HCT116 (cell line): Measurements from ENCODE around the gene PRKAA2. TPM values are rescaled to one million over a fixed set of nuclear protein-coding genes. Genes with fewer than 3 reads are reported as not detected.

Source experiments
- ATAC-seq: fragments of 200-7000 bp; cut with Tn5 transposase; 2 replicates; pipeline ENCODE4 v1.9.1; 2020; ENCODE audit warnings: mild to moderate bottlenecking, moderate library complexity
- BruUV-seq: library from RNA; stranded (reverse); fragments of 400-500 nt; replicated peaks from 2 replicates; lab custom pipeline; 2021; lab: Mats Ljungman, UMichigan
- CTCF ChIA-PET: fragments of 300-600 bp; sonication (Branson Sonifier 250); formaldehyde crosslinking; loops from one replicate; lab custom pipeline; 2021; ENCODE audit warnings: antibody characterized with exemption; lab: Charles Lee
- POLR2A ChIA-PET: fragments of 300-600, 350-600 bp; sonication (Branson Sonifier 250); formaldehyde crosslinking; loops from one replicate; lab custom pipeline; 2021; ENCODE audit warnings: antibody characterized with exemption; lab: Charles Lee
- RAD21 ChIA-PET, 2 experiments: fragments of 300-600 bp; sonication (Branson Sonifier 250); formaldehyde crosslinking; loops; one replicate each; lab custom pipeline; 2023; ENCODE audit warnings: low total read pairs in 2 of 2; ENCODE audit not compliant: uncharacterized antibody in 2 of 2, unreplicated experiment in 2 of 2, low non-redundant PET in 1 of 2; lab: Charles Lee
- DNase-seq: peaks from one replicate; pipeline ENCODE4 v3.0.0-alpha.2; 2010; ENCODE audit warnings: low read depth, low spot score
- H2AFZ ChIP-seq: fragments of 200-600 bp; shearing (Covaris generic), sonication (generic); 2 replicates; pipeline ENCODE4 v1.6.1; 2017; ENCODE audit warnings: low read depth, mixed run types, mixed read lengths, antibody characterized with exemption, low read length; ENCODE audit not compliant: poor library complexity, severe bottlenecking
- H3K27ac ChIP-seq: 2 replicates; pipeline ENCODE4 v1.5.1; 2012; ENCODE audit warnings: low read depth, low read length
- H3K27me3 ChIP-seq: fragments of 200-600 bp; sonication (generic); 2 replicates; pipeline ENCODE4 v1.6.1; 2016; ENCODE audit warnings: mixed run types, low read length, mixed read lengths; ENCODE audit not compliant: insufficient read depth
- H3K36me3 ChIP-seq, 2 experiments: fragments of 200-500 bp in 1 of 2; fragments of 200-600 bp in 1 of 2; sonication (Bioruptor generic) in 1 of 2; sonication (generic) in 1 of 2; 2 replicates each; pipeline versions ENCODE4 v1.5.1 to v1.6.1; 2014 to 2016; ENCODE audit warnings: low read length in 2 of 2, inconsistent platforms in 1 of 2, mixed read lengths in 1 of 2, mixed run types in 1 of 2; ENCODE audit not compliant: insufficient read depth in 2 of 2, control insufficient read depth in 1 of 2
- H3K4me1 ChIP-seq, 2 experiments: fragments of 200-600 bp in 1 of 2; sonication (generic) in 1 of 2; 2 replicates each; pipeline versions ENCODE4 v1.5.1 to v1.6.1; 2012 to 2017; ENCODE audit warnings: low read length in 2 of 2, inconsistent platforms in 1 of 2, mild to moderate bottlenecking in 1 of 2, mixed read lengths in 1 of 2, mixed run types in 1 of 2, moderate library complexity in 1 of 2; ENCODE audit not compliant: insufficient read depth in 2 of 2, control insufficient read depth in 1 of 2
- H3K4me2 ChIP-seq: fragments of 200-600 bp; sonication (generic); 2 replicates; pipeline ENCODE4 v1.6.1; 2017; ENCODE audit warnings: mixed run types, low read length, mixed read lengths
- H3K4me3 ChIP-seq, 2 experiments: fragments of 200-600 bp in 1 of 2; sonication (generic) in 1 of 2; replicated peaks in 1 of 2; 2 replicates each; pipeline ENCODE4 v1.5.1; 2011 to 2016; ENCODE audit warnings: low read length in 2 of 2, control low read depth in 1 of 2, low read depth in 1 of 2, mild to moderate bottlenecking in 1 of 2, mixed read lengths in 1 of 2, mixed run types in 1 of 2
- H3K79me2 ChIP-seq: fragments of 200-600 bp; sonication (generic); 2 replicates; pipeline ENCODE4 v1.6.1; 2017; ENCODE audit warnings: mild to moderate bottlenecking, mixed run types, low read length, moderate library complexity, mixed read lengths; ENCODE audit not compliant: insufficient read depth
- H3K9ac ChIP-seq: fragments of 200-600 bp; sonication (generic); 2 replicates; pipeline ENCODE4 v1.6.1; 2016; ENCODE audit warnings: low read length, mixed read lengths
- H3K9me2 ChIP-seq: fragments of 200-600 bp; sonication (generic), shearing (Covaris generic); 2 replicates; pipeline ENCODE4 v1.6.1; 2017; ENCODE audit warnings: mixed run types, mild to moderate bottlenecking, moderate library complexity; ENCODE audit not compliant: insufficient read depth
- H3K9me3 ChIP-seq, 2 experiments: fragments of 200-500 bp in 1 of 2; fragments of 200-600 bp in 1 of 2; sonication (Bioruptor generic) in 1 of 2; sonication (generic) in 1 of 2; 2 replicates each; pipeline ENCODE4 v1.6.1; 2014 to 2017; ENCODE audit warnings: low read length in 2 of 2, mixed read lengths in 2 of 2, inconsistent platforms in 1 of 2, low read depth in 1 of 2, mild to moderate bottlenecking in 1 of 2, mixed run types in 1 of 2, moderate library complexity in 1 of 2; ENCODE audit not compliant: control insufficient read depth in 1 of 2, insufficient read depth in 1 of 2
- H4K20me1 ChIP-seq: fragments of 200-600 bp; sonication (generic), shearing (Covaris generic); 2 replicates; pipeline ENCODE4 v1.6.1; 2017; ENCODE audit warnings: mixed run types, mild to moderate bottlenecking, moderate library complexity; ENCODE audit not compliant: insufficient read depth
- CBX3 ChIP-seq: IDR thresholded peaks from 2 replicates; pipeline ENCODE4 v1.6.1; 2012; ENCODE audit warnings: low read depth
- CEBPB ChIP-seq: IDR thresholded peaks from 2 replicates; pipeline ENCODE4 v1.6.1; 2012; ENCODE audit warnings: low read depth
- EGR1 ChIP-seq: IDR thresholded peaks from 2 replicates; pipeline ENCODE4 v1.6.1; 2012; ENCODE audit warnings: low read depth
- ELF1 ChIP-seq: IDR thresholded peaks from 2 replicates; pipeline ENCODE4 v1.6.1; 2012; ENCODE audit warnings: low read depth, borderline replicate concordance
- EZH2 ChIP-seq: fragments of 200-600 bp; sonication (generic); IDR thresholded peaks from 2 replicates; pipeline ENCODE4 v1.6.1; 2017; ENCODE audit warnings: antibody characterized with exemption, mixed run types
- EZH2phosphoT487 ChIP-seq: fragments of 200-600 bp; IDR thresholded peaks from 2 replicates; pipeline ENCODE4 v1.6.1; 2018; ENCODE audit warnings: antibody characterized with exemption, borderline replicate concordance
- FOSL1 ChIP-seq: IDR thresholded peaks from 2 replicates; pipeline ENCODE4 v1.6.1; 2012; ENCODE audit warnings: low read depth
- JUND ChIP-seq: IDR thresholded peaks from 2 replicates; pipeline ENCODE4 v1.6.1; 2012
- POLR2A ChIP-seq: IDR thresholded peaks from 2 replicates; pipeline ENCODE4 v1.7.0; 2011; ENCODE audit warnings: borderline replicate concordance; ENCODE audit not compliant: insufficient read depth, insufficient read length; ENCODE audit errors: extremely low read depth
- SIN3A ChIP-seq: IDR thresholded peaks from 2 replicates; pipeline ENCODE4 v1.6.1; 2012; ENCODE audit warnings: low read depth
- SRF ChIP-seq: IDR thresholded peaks from 2 replicates; pipeline ENCODE4 v1.6.1; 2012; ENCODE audit warnings: low read depth
- TCF7L2 ChIP-seq: IDR thresholded peaks from 2 replicates; pipeline ENCODE4 v1.7.0; 2011; ENCODE audit warnings: borderline replicate concordance, inconsistent platforms; ENCODE audit not compliant: insufficient read depth, insufficient read length; ENCODE audit errors: extremely low read depth
- YY1 ChIP-seq: IDR thresholded peaks from 2 replicates; pipeline ENCODE4 v1.6.1; 2011; ENCODE audit warnings: low read length, low read depth, moderate library complexity, mild to moderate bottlenecking; ENCODE audit not compliant: insufficient replicate concordance; ENCODE audit errors: extremely low read depth
- ZFX ChIP-seq: fragments of 450-650 bp; IDR thresholded peaks from 2 replicates; pipeline ENCODE4 v1.6.1; 2017
- ZNF274 ChIP-seq: fragments of 200-500 bp; sonication (Bioruptor generic); IDR thresholded peaks from 2 replicates; pipeline ENCODE4 v1.6.1; 2014; ENCODE audit warnings: mild to moderate bottlenecking, low read depth, low read length, inconsistent platforms
- intact Hi-C: fragments of 100-400 bp; cut with micrococcal nuclease; formaldehyde crosslinking; loops from 2 replicates; pipeline ENCODE4 v1.10.0; 2022
- total RNA-seq: library from RNA; stranded (reverse); gene quantifications from one replicate; pipeline ENCODE4 v1.2.1, GENCODE V29; 2021; ENCODE audit not compliant: unreplicated experiment
- TF ChIP-seq, protein P1 (sequence below): IDR thresholded peaks from 2 replicates; pipeline ENCODE4 v1.6.1; 2011; ENCODE audit warnings: mild to moderate bottlenecking, low read length, moderate library complexity; ENCODE audit not compliant: insufficient replicate concordance; ENCODE audit errors: extremely low read depth
- TF ChIP-seq, protein P2 (sequence below), 3 experiments: fragments of 200-600 bp in 1 of 3; sonication (generic) in 1 of 3; IDR thresholded peaks in 2 of 3; conservative IDR thresholded peaks in 1 of 3; 2 replicates each; pipeline ENCODE4 v1.5.1; 2012 to 2017; ENCODE audit warnings: low read depth in 2 of 3, low read length in 2 of 3, antibody characterized with exemption in 1 of 3, borderline replicate concordance in 1 of 3, control low read depth in 1 of 3, mild to moderate bottlenecking in 1 of 3, mixed read lengths in 1 of 3, mixed run types in 1 of 3, moderate library complexity in 1 of 3; ENCODE audit not compliant: insufficient read depth in 1 of 3

The PRKAA2 gene
- total RNA-seq, 1 experiment from 2014 or later = 1.6 TPM

DNA sequence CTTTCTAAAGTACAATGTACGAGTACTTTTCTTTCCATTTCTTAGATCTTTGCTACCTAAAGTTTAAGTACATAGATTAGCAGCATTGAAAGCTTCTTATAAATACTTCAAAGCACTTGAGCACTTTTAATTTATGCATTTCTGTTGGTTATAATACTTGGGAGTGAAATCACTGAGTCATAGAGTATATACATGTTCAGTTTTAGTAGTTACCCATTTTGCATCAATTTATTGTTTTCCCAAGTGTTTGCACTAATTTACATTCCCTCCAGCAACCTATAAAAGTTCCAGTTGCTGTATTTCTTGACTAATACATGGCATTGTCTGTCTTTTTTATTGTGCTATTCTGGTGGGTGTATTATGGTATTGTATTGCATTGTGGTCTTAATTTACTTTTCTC lies 20.3 kb downstream of the PRKAA2 start:
- H3K79me2 ChIP-seq = no peaks in the 10 kb centered on the region
- H3K4me1 ChIP-seq = no peaks in the 10 kb centered on the region
- intact Hi-C loops = no loop called here
- peaks cover 9% of the 10 kb centered on the region for H3K27me3 ChIP-seq
- TF ChIP-seq CBX3 = no peak
- no peak for TF ChIP-seq POLR2A
- no peak for TF ChIP-seq FOSL1
- TF ChIP-seq TCF7L2 = no peak
- no peak for TF ChIP-seq YY1
- TF ChIP-seq EZH2phosphoT487 = no peak
- TF ChIP-seq SRF = no peak
- TF ChIP-seq EZH2 = no peak
- no peak for ATAC-seq
- H3K36me3 ChIP-seq = no peaks in the 10 kb centered on the region
- POLR2A ChIA-PET = no interaction called here
- no peak overlapping the region for H2AFZ ChIP-seq
- H4K20me1 ChIP-seq = no peaks in the 10 kb centered on the region
- DNase-seq = no peak
- H3K27ac ChIP-seq = no peak overlapping the region
- RAD21 ChIA-PET = no interaction called here
- H3K9ac ChIP-seq = no peak overlapping the region
- H3K4me3 ChIP-seq = no peak overlapping the region
- CTCF ChIA-PET = no interaction called here
- no peaks in the 10 kb centered on the region for H3K9me3 ChIP-seq
- H3K4me2 ChIP-seq = no peak overlapping the region
- no TSS peak for BruUV-seq
- no peaks in the 10 kb centered on the region for H3K9me2 ChIP-seq

DNA sequence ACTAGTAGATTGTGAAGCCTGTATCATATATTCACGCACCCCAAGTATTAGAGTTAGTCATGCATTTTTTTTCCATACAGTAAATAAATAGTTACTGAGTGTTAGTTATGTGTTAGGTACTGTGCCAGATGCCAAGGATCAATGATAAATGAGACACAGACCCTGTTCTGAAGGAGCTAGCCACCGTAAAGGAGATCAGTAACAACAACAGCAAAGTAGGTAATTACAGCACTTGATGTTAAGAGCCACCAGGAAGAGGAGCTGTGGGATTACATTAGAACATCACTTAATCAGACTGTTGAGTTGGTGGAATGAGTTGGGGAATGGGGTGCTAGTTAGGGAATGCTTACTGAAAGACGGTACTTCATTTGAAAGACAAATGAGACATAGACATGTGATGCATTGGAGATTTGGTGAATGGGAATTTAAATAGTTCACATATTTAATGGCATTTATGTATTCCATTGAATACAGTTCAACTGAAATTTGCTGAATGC lies 21.0 kb downstream of the PRKAA2 start:
- Histone ChIP-seq H2AFZ (no peak overlapping the region), H3K36me3 (no peaks in the 10 kb centered on the region), H3K9me2 (no peaks in the 10 kb centered on the region), H3K27me3 (peaks cover 14% of the 10 kb centered on the region), H4K20me1 (no peaks in the 10 kb centered on the region), H3K4me3 (no peak overlapping the region), H3K4me1 (no peaks in the 10 kb centered on the region), H3K9me3 (no peaks in the 10 kb centered on the region), H3K4me2 (no peak overlapping the region), H3K27ac (no peak overlapping the region), H3K9ac (no peak overlapping the region), H3K79me2 (no peaks in the 10 kb centered on the region)
- ATAC-seq = no peak
- ChIA-PET RAD21 (no interaction called here), CTCF (no interaction called here), POLR2A (no interaction called here)
- DNase-seq = no peak
- no peak for TF ChIP-seq ELF1
- TF ChIP-seq ZNF274 = no peak
- TF ChIP-seq, protein P1, sequence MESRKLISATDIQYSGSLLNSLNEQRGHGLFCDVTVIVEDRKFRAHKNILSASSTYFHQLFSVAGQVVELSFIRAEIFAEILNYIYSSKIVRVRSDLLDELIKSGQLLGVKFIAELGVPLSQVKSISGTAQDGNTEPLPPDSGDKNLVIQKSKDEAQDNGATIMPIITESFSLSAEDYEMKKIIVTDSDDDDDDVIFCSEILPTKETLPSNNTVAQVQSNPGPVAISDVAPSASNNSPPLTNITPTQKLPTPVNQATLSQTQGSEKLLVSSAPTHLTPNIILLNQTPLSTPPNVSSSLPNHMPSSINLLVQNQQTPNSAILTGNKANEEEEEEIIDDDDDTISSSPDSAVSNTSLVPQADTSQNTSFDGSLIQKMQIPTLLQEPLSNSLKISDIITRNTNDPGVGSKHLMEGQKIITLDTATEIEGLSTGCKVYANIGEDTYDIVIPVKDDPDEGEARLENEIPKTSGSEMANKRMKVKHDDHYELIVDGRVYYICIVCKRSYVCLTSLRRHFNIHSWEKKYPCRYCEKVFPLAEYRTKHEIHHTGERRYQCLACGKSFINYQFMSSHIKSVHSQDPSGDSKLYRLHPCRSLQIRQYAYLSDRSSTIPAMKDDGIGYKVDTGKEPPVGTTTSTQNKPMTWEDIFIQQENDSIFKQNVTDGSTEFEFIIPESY = no peak
- no peak for TF ChIP-seq SIN3A
- no peak for TF ChIP-seq FOSL1
- TF ChIP-seq, protein P2, sequence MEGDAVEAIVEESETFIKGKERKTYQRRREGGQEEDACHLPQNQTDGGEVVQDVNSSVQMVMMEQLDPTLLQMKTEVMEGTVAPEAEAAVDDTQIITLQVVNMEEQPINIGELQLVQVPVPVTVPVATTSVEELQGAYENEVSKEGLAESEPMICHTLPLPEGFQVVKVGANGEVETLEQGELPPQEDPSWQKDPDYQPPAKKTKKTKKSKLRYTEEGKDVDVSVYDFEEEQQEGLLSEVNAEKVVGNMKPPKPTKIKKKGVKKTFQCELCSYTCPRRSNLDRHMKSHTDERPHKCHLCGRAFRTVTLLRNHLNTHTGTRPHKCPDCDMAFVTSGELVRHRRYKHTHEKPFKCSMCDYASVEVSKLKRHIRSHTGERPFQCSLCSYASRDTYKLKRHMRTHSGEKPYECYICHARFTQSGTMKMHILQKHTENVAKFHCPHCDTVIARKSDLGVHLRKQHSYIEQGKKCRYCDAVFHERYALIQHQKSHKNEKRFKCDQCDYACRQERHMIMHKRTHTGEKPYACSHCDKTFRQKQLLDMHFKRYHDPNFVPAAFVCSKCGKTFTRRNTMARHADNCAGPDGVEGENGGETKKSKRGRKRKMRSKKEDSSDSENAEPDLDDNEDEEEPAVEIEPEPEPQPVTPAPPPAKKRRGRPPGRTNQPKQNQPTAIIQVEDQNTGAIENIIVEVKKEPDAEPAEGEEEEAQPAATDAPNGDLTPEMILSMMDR (IDR thresholded peaks at IDR 0.05 in 2 of 3, conservative IDR thresholded peaks at IDR 0.05 in 1 of 3; ENCODE audit: borderline replicate concordance in 1 of 3, insufficient read depth in 1 of 3, low read depth in 2 of 3, low read length in 2 of 3) = no peak
- no peak for TF ChIP-seq EZH2
- TF ChIP-seq POLR2A = no peak
- TF ChIP-seq JUND = no peak
- TF ChIP-seq ZFX = no peak
- TF ChIP-seq EGR1 = no peak
- no peak for TF ChIP-seq SRF
- TF ChIP-seq EZH2phosphoT487 = no peak
- TF ChIP-seq CBX3 = no peak
- no peak for TF ChIP-seq CEBPB
- no TSS peak for BruUV-seq
- intact Hi-C loops = no loop called here
